ENCODE results near the gene PLET1.

DNA sequence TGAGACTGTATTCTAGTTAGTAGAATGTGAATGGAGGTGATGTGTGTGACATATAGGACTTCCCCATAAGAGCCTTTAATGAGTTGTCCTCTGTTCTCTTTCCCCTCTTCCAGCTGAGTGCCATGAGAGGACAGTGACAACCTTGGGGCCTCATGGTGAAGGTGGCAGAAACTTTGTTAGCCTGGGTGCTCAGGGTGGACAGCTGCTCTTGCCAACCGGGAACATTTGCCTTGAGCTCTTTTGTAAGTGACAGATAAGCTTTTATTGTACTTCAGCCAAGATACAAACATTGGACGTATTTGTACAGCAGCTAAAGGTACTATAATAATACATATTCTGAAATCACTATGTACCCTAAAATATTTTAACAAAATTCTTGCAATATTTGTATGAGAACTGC is 33.0 kb upstream of the PLET1 start:
- no peak for TF ChIP-seq POLR2AphosphoS5 (IDR thresholded peaks at IDR 0.05; ENCODE audit: low read depth, low read length)
- no peak for TF ChIP-seq SIN3A (conservative IDR thresholded peaks at IDR 0.05 in 1 of 2, IDR thresholded peaks at IDR 0.05 in 1 of 2; ENCODE audit: low read depth in 1 of 2, low read length in 2 of 2)
- no peak for TF ChIP-seq RBBP5 (IDR thresholded peaks at IDR 0.05; ENCODE audit: borderline replicate concordance, low read depth, low read length)
- TF ChIP-seq, protein P1, sequence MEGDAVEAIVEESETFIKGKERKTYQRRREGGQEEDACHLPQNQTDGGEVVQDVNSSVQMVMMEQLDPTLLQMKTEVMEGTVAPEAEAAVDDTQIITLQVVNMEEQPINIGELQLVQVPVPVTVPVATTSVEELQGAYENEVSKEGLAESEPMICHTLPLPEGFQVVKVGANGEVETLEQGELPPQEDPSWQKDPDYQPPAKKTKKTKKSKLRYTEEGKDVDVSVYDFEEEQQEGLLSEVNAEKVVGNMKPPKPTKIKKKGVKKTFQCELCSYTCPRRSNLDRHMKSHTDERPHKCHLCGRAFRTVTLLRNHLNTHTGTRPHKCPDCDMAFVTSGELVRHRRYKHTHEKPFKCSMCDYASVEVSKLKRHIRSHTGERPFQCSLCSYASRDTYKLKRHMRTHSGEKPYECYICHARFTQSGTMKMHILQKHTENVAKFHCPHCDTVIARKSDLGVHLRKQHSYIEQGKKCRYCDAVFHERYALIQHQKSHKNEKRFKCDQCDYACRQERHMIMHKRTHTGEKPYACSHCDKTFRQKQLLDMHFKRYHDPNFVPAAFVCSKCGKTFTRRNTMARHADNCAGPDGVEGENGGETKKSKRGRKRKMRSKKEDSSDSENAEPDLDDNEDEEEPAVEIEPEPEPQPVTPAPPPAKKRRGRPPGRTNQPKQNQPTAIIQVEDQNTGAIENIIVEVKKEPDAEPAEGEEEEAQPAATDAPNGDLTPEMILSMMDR (IDR thresholded peaks at IDR 0.05; ENCODE audit: control extremely low read depth in 1 of 3, insufficient read depth in 1 of 3, low read depth in 1 of 3, low read length in 3 of 3): no peak
- TF ChIP-seq, protein P2, sequence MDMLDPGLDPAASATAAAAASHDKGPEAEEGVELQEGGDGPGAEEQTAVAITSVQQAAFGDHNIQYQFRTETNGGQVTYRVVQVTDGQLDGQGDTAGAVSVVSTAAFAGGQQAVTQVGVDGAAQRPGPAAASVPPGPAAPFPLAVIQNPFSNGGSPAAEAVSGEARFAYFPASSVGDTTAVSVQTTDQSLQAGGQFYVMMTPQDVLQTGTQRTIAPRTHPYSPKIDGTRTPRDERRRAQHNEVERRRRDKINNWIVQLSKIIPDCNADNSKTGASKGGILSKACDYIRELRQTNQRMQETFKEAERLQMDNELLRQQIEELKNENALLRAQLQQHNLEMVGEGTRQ (IDR thresholded peaks at IDR 0.05; ENCODE audit: low read length): no peak
- TF ChIP-seq SP1 (IDR thresholded peaks at IDR 0.05; ENCODE audit: low read depth, low read length): no peak
- TF ChIP-seq TAF1 (IDR thresholded peaks at IDR 0.05; ENCODE audit: low read depth, low read length): no peak
- TF ChIP-seq HDAC6 (IDR thresholded peaks at IDR 0.05; ENCODE audit: low read depth, low read length): no peak
